Measurements from ENCODE around the gene SCRN3.

DNA sequence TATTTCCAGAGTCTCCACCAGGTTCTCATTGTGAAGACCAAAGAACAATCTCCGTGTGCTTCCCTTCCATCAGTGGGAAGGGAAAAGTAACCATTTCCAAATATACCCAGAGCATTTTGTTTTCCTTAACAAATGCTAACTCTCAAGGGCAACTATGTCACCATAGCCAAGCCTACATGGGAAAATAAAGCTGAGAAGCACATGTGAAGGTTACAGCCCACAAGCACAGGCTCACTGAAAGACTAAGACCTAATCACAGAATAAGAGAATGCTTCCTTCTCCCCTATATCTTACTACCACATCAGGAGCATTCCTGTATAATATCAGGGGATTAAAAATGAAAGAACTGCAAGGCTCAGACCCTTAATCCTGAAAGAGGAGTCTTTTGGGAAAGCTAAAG lies 32.6 kb upstream of the SCRN3 start:
- TF ChIP-seq CTCF (conservative IDR thresholded peaks at IDR 0.05; ENCODE audit: low read depth, low read length) (no peak), EZH2 (IDR thresholded peaks at IDR 0.05; ENCODE audit: borderline replicate concordance, low read depth, low read length, poor library complexity, severe bottlenecking) (no peak)

Data from A673 (cell line).